Bone marrow (tissue), 2 donors: Measurements from ENCODE around the gene PRPF4.

ENCODE experiments used
- DNase-seq, 2 donors: peaks; one replicate each; lab custom pipeline; 2025; lab: John Stamatoyannopoulos, UW

The PRPF4 gene

DNA sequence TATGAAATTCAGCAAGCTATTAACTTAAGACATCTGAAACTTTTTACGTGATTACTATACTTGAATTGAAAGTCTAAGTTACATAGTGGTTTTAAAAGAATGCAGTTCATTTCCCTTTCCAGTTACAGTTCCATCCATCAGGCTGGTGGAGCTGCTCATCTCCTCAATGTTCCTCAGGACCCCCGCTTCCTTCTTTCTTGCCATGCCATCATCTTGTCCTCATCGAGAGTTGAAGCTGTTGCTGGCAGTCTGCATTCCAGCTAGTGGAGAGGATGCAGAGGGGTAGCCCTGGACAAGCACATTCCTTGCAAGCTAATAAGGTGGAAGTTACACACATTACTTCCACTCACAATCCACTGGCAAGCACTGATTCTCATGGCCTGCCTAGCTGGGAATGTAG is 36.5 kb downstream of the PRPF4 start:
- no peak for DNase-seq

DNA sequence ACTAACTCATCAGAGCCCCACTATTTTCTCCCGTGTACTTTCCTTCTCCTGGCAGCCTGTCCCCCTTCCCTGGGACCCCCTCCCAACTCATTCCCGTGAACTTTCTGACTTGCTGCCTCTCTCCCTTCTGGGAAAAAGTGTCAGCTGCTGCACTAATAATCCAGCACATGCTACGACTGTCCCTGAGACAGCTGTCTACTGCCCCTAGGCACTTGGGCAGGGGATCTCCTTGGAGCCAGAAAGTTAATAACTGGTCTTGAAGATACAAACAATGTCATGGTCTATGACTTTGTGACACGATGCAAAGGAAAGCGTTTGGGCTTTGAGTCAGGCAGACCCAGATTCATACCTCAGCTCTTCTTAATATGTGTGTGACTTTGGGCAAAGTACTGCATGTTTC is 37.8 kb downstream of the PRPF4 start:
- DNase-seq, result no peak

DNA sequence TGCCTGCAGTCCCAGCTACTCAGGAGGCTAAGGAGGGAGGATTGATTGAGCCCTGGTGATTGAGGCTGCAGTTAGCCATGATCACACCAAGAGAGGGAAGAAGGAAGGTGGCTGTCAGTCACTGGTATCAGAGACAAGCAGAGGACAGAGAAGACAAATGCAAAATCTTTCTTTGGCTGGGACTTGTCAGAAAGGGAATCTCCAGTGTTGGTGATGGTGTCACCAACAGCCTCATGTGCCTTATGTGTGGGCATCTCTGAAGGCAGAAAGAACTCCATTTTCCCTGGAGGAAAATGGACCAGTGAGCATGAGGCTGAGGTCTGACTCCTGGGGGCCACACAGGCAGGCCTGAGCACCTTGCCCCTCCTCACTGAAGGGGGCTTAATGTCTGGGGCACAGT is 39.8 kb downstream of the PRPF4 start:
- DNase-seq, result no peak

- DNase-seq, result no peak
Observed at GRCh38 chr9:113316030-113316429, 40.6 kb downstream of the PRPF4 start.

- no peak for DNase-seq
Observed at GRCh38 chr9:113317777-113318176, 42.3 kb downstream of the PRPF4 start.

DNA sequence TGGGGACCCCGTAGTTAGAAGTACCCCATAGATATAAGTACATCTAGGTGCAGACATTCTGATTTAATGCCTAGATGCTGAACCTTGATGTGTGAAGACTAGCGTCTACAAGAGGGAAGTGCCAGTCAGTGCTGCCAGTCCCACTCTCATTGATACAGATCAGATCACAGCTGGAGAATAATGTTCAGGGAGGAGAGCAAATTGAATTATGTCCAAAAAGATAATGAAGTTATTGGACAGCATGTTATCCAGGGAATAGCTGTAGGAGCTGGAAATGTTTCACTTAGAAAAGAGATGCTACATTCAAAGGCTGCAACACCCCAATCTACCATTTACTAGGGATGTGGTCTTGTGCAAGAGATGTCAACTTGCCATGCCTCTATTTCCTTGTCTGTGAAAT is 43.6 kb downstream of the PRPF4 start:
- no peak for DNase-seq

DNA sequence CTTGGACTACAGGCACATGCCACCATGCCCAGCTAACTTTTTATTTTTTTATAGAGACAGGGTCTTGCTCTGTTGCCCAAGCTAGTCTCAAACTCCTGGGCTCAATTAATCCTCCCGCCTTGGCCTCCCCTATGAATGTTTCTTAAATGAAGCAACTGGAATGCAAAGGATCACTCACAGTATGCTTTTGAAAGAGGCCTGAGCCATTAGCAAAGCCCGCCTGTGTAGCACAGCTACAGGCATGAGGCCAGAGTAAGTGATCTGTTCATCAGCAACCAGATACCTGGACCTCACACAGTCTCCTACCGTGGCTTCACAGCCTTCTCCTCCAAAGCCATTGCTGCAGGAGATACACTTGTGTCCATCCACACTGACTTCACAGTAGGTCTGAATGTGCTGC is 44.6 kb downstream of the PRPF4 start:
- no peak for DNase-seq

DNA sequence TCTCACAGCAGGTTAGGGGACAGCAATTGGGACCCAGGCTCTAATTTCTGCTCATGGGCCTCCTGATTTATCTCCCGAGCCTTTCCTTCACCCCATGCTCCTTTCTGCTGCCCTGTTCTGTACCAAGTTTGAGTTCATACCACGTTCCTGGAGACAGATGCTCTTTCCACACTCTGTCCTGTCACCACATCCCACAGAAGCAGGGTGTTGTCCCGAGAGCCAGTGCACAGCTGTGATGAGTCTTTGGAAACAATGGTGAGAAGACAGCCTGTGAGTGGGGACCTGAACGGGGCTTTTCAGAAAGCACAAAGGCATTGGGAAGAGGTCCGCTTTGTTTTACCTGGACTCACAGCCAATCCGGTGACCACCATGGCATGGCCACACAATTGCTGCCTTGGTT is 47.2 kb downstream of the PRPF4 start:
- DNase-seq, result no peak

- DNase-seq, result no peak
Observed at GRCh38 chr9:113326230-113326629, 50.8 kb downstream of the PRPF4 start.

- DNase-seq, result no peak
Observed at GRCh38 chr9:113328045-113328782, 52.8 kb downstream of the PRPF4 start.

DNA sequence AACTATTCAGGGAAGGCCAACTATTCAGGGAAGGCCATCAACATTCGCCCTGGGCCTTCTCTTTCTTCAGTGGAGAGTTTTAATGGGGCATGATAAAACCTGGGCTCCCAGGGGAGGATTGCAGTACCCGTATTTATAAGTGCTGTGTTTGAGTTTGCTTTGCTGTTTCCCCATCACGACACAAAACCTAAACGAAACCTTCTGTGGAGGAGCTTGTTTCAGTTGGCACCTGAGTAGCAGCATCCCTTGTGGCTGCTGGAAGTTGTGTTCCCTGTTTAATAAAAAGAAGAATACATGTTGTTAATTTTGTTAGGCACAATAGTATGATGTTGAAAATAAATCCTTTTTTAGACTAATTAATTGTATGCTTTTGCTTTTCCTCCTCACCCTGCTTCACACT is 56.3 kb downstream of the PRPF4 start:
- DNase-seq, result no peak

DNA sequence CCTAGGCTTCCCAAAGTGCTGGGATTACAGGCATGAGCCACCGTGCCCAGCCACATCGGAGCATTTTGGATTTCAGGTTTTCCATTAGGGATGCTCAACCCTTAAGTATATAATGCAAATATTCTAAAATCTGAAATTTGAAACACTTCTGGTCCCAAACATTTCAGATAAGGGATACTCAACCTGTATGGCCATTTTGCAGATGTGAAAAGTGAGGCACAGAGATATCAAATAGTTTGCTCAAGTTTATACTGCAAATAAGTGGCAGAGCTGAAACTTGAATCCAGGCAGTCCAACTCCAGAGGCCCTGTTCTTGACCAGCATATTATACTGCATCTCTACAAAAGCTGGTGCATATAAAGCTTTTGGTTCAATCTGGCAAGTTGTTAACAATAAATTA is 62.3 kb downstream of the PRPF4 start:
- DNase-seq, result no peak

DNA sequence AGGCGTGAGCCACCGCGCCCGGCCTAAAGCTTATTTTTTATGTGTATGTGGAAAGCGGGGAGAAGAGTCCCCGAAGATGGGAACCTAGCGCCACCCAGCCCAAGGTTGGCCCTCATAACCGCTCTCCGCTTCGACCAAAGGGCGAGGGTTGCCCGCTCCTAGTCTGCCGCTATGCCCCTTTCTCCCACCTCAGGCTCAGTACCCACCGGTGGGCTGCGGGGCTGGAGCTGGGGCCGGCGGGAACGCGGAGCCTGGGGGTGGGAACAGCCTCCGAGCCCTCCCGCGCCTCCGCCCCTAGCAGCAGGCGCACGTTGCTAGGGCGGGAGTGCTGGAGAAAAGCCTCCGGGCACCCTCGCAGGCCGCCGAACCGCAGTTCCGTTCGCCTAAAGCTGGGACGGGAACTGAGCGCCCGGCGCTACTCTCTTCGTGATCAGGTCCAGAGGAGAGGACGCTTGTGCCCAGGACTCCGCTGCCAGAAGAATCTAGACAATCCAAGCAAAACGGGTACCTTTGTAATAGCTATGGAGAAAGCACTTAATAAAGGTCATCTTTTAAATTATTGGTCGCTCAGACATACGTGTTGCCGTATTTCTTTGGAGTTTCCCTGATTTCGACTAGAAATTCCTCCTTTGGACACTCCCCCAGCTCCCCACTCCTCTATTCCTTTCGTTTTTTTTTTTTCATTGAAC is 64.7 kb downstream of the PRPF4 start, which contains the start of gene WDR31:
Gene WDR31 (minus strand): TSS at position 265 of the 689 bp plus-strand sequence. CDS start 8,253 bp downstream, outside the sequence.
- peak; percentile 66 to 67 for DNase-seq

- no peak for DNase-seq
Observed at GRCh38 chr9:113341712-113342410, 66.4 kb downstream of the PRPF4 start.
